Measurements from ENCODE around the gene ALOX5.

Gene ALOX5

DNA sequence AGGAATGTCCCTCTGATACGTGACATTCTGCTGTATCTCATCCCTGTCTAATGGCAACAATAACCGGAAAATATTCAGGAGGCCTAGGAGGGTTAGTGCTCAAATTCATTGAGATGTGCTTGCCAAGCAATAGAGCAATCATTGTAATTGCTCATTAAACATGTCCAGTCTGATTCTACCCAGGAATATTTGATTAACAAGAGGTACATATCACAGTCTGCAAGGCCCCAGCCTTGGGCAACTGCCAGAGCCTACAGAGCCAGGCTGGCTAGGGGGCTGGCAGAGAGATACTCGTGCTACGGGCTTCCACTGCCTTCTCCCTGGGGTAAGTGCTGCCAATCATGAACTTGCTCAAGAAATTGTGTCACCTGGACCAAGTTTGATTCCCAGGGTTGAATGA lies 99.1 kb downstream of the ALOX5 start:
- TF ChIP-seq REST (IDR thresholded peaks at IDR 0.05; ENCODE audit: insufficient read depth in 1 of 2, low read depth in 2 of 2, low read length in 2 of 2) (no peak), TAF1 (IDR thresholded peaks at IDR 0.05; ENCODE audit: borderline replicate concordance, insufficient read depth, low read length) (no peak), FOXP2 (optimal IDR thresholded peaks at IDR 0.05; ENCODE audit: borderline replicate concordance, extremely low read depth, extremely low read length, insufficient read depth) (no peak)

DNA sequence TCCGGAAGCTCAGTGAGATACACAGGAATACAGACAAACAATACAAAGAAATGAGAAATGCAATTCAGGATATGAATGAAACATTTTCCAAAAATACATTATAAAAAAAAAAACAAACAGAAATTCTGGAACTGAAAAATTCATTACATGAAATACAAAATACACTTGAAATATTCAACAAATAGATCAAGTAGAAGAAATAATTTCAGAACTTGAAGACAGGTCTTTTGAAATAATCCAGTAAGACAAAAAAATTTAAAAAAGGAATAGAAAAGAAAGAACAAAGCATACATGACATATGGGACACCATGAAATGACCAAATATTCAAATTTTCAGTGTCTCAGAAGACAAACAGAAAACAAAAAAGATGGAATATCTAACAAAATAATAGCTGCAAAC lies 102.5 kb downstream of the ALOX5 start:
- TF ChIP-seq FOXP2 (optimal IDR thresholded peaks at IDR 0.05; ENCODE audit: borderline replicate concordance, extremely low read depth, extremely low read length, insufficient read depth) (no peak), POLR2AphosphoS5 (IDR thresholded peaks at IDR 0.05; ENCODE audit: low read depth, low read length) (no peak), TAF1 (IDR thresholded peaks at IDR 0.05; ENCODE audit: borderline replicate concordance, insufficient read depth, low read length) (no peak), REST (IDR thresholded peaks at IDR 0.05; ENCODE audit: insufficient read depth in 1 of 2, low read depth in 2 of 2, low read length in 2 of 2) (no peak), SIN3A (IDR thresholded peaks at IDR 0.05; ENCODE audit: borderline replicate concordance, insufficient read depth, low read length) (no peak)

- TF ChIP-seq REST (IDR thresholded peaks at IDR 0.05; ENCODE audit: insufficient read depth in 1 of 2, low read depth in 2 of 2, low read length in 2 of 2) (no peak), TAF1 (IDR thresholded peaks at IDR 0.05; ENCODE audit: borderline replicate concordance, insufficient read depth, low read length) (no peak), SIN3A (IDR thresholded peaks at IDR 0.05; ENCODE audit: borderline replicate concordance, insufficient read depth, low read length) (no peak), FOXP2 (optimal IDR thresholded peaks at IDR 0.05; ENCODE audit: borderline replicate concordance, extremely low read depth, extremely low read length, insufficient read depth) (no peak), POLR2AphosphoS5 (IDR thresholded peaks at IDR 0.05; ENCODE audit: low read depth, low read length) (no peak)
Observed at GRCh38 chr10:45480294-45480693, 106.3 kb downstream of the ALOX5 start.

DNA sequence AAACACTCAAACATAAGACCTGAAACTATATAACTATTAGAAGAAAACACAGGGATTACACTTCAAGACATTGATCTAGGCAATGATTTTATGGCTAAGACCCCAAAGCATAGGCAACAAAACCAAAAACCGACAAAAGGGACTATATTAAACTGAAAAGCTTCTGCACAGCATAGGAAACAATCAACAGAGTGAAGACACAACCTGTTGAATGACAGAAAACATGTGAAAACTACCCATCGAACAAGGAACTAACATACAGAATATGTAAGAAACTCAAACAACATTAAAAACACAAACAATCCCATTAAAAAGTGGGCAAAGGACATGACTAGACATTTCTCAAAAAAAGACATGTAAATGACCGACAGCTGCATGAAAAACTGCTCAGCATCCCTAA lies 109.0 kb downstream of the ALOX5 start:
- no peak for TF ChIP-seq REST (IDR thresholded peaks at IDR 0.05; ENCODE audit: insufficient read depth in 1 of 2, low read depth in 2 of 2, low read length in 2 of 2)
- no peak for TF ChIP-seq TAF1 (IDR thresholded peaks at IDR 0.05; ENCODE audit: borderline replicate concordance, insufficient read depth, low read length)
- no peak for TF ChIP-seq POLR2AphosphoS5 (IDR thresholded peaks at IDR 0.05; ENCODE audit: low read depth, low read length)
- TF ChIP-seq SIN3A (IDR thresholded peaks at IDR 0.05; ENCODE audit: borderline replicate concordance, insufficient read depth, low read length): no peak
- TF ChIP-seq FOXP2 (optimal IDR thresholded peaks at IDR 0.05; ENCODE audit: borderline replicate concordance, extremely low read depth, extremely low read length, insufficient read depth): no peak

GRCh38 chr10:45487735-45488134 lies 113.7 kb downstream of the ALOX5 start:
- TF ChIP-seq REST (IDR thresholded peaks at IDR 0.05; ENCODE audit: insufficient read depth in 1 of 2, low read depth in 2 of 2, low read length in 2 of 2) (no peak), POLR2AphosphoS5 (IDR thresholded peaks at IDR 0.05; ENCODE audit: low read depth, low read length) (no peak), SIN3A (IDR thresholded peaks at IDR 0.05; ENCODE audit: borderline replicate concordance, insufficient read depth, low read length) (no peak), TAF1 (IDR thresholded peaks at IDR 0.05; ENCODE audit: borderline replicate concordance, insufficient read depth, low read length) (no peak), FOXP2 (optimal IDR thresholded peaks at IDR 0.05; ENCODE audit: borderline replicate concordance, extremely low read depth, extremely low read length, insufficient read depth) (no peak)
